Neural cell (in vitro differentiated cells): Measurements from ENCODE around the gene LRRC8B.

Source experiments
- CTCF ChIP-seq: fragments of 450-650 bp; IDR thresholded peaks from 2 replicates; pipeline ENCODE4 v1.5.1; 2014; ENCODE audit warnings: antibody characterized with exemption, mild to moderate bottlenecking, moderate library complexity; ENCODE audit not compliant: poor library complexity, severe bottlenecking
- EP300 ChIP-seq: fragments of 450-650 bp; conservative IDR thresholded peaks from 2 replicates; pipeline ENCODE4 v1.6.1; 2014; ENCODE audit warnings: antibody characterized with exemption, mild to moderate bottlenecking, moderate library complexity; ENCODE audit not compliant: poor library complexity, severe bottlenecking
- EZH2 ChIP-seq: fragments of 200-600, 300-800 bp; shearing (Covaris generic), sonication (generic); IDR thresholded peaks from 2 replicates; pipeline ENCODE4 v1.6.1; 2014; ENCODE audit warnings: antibody characterized with exemption, low read length, borderline replicate concordance, mild to moderate bottlenecking; ENCODE audit not compliant: insufficient read depth, poor library complexity, severe bottlenecking
- MXI1 ChIP-seq: fragments of 450-650 bp; conservative IDR thresholded peaks from 2 replicates; pipeline ENCODE4 v1.6.1; 2014; ENCODE audit warnings: antibody characterized with exemption, mild to moderate bottlenecking; ENCODE audit not compliant: poor library complexity, severe bottlenecking
- RAD21 ChIP-seq: fragments of 450-650 bp; conservative IDR thresholded peaks from 2 replicates; pipeline ENCODE4 v1.6.1; 2014; ENCODE audit warnings: antibody characterized with exemption, mild to moderate bottlenecking, moderate library complexity
- SMC3 ChIP-seq: fragments of 450-650 bp; conservative IDR thresholded peaks from 2 replicates; pipeline ENCODE4 v1.6.1; 2014; ENCODE audit warnings: antibody characterized with exemption, mild to moderate bottlenecking, moderate library complexity; ENCODE audit not compliant: poor library complexity
- TF ChIP-seq, protein P1 (sequence below): IDR thresholded peaks from 2 replicates; pipeline ENCODE4 v1.6.1; 2012; ENCODE audit warnings: borderline replicate concordance

DNA sequence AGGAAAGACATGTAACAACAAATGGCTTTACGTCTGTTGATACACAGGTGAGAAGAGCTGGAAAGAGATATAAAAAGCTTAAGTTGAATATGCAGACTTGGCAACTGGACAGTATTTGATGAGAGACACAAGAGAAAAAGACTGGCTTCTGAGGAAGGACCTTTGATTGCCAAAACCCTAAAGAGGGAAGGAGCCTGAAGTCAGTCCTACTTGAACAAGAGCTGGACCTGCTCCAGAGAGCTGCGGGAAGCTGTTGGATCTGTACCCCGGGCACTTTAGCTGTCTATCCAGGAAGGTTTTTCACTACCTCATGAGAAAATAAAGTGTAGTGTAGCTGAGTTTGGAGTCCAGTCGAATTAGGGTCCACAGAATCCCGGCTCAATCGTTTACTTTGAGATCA, 25.3 kb upstream of the LRRC8B start:
- no peak for TF ChIP-seq CTCF
- TF ChIP-seq MXI1 = no peak
- TF ChIP-seq SMC3 = no peak
- TF ChIP-seq EP300 = no peak
- TF ChIP-seq RAD21 = no peak
- TF ChIP-seq EZH2 = no peak
- TF ChIP-seq, protein P1, sequence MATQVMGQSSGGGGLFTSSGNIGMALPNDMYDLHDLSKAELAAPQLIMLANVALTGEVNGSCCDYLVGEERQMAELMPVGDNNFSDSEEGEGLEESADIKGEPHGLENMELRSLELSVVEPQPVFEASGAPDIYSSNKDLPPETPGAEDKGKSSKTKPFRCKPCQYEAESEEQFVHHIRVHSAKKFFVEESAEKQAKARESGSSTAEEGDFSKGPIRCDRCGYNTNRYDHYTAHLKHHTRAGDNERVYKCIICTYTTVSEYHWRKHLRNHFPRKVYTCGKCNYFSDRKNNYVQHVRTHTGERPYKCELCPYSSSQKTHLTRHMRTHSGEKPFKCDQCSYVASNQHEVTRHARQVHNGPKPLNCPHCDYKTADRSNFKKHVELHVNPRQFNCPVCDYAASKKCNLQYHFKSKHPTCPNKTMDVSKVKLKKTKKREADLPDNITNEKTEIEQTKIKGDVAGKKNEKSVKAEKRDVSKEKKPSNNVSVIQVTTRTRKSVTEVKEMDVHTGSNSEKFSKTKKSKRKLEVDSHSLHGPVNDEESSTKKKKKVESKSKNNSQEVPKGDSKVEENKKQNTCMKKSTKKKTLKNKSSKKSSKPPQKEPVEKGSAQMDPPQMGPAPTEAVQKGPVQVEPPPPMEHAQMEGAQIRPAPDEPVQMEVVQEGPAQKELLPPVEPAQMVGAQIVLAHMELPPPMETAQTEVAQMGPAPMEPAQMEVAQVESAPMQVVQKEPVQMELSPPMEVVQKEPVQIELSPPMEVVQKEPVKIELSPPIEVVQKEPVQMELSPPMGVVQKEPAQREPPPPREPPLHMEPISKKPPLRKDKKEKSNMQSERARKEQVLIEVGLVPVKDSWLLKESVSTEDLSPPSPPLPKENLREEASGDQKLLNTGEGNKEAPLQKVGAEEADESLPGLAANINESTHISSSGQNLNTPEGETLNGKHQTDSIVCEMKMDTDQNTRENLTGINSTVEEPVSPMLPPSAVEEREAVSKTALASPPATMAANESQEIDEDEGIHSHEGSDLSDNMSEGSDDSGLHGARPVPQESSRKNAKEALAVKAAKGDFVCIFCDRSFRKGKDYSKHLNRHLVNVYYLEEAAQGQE = no peak
